Glutamatergic neuron (in vitro differentiated cells): ENCODE measurements around the gene CPA2. TPM values are rescaled to one million over a fixed set of nuclear protein-coding genes. Genes with fewer than 3 reads are reported as not detected.
"Not testable (repeated sequence)": the region's sequence is repeated elsewhere in the genome, so short reads cannot be mapped to it uniquely, and the experiment has no call there.

Source experiments
- DNase-seq: peaks from one replicate; pipeline ENCODE4 v3.0.0; 2022
- H3K27ac Mint-ChIP-seq: one replicate; pipeline ENCODE4 v1.8.0; 2020; ENCODE audit warnings: mild to moderate bottlenecking, mixed read lengths, inconsistent platforms; ENCODE audit not compliant: unreplicated experiment
- H3K27me3 Mint-ChIP-seq: one replicate; pipeline ENCODE4 v1.8.0; 2020; ENCODE audit warnings: mild to moderate bottlenecking, moderate library complexity, mixed read lengths, inconsistent platforms; ENCODE audit not compliant: unreplicated experiment
- H3K36me3 Mint-ChIP-seq: one replicate; pipeline ENCODE4 v1.8.0; 2020; ENCODE audit warnings: mild to moderate bottlenecking, mixed read lengths, inconsistent platforms; ENCODE audit not compliant: unreplicated experiment
- H3K4me1 Mint-ChIP-seq: one replicate; pipeline ENCODE4 v1.8.0; 2020; ENCODE audit warnings: mild to moderate bottlenecking, low read depth, mixed read lengths, inconsistent platforms; ENCODE audit not compliant: unreplicated experiment
- H3K4me3 Mint-ChIP-seq: one replicate; pipeline ENCODE4 v1.8.0; 2020; ENCODE audit warnings: mild to moderate bottlenecking, mixed read lengths, inconsistent platforms; ENCODE audit not compliant: unreplicated experiment
- H3K9me3 Mint-ChIP-seq: one replicate; pipeline ENCODE4 v1.8.0; 2020; ENCODE audit warnings: mild to moderate bottlenecking, moderate library complexity, mixed read lengths, inconsistent platforms; ENCODE audit not compliant: unreplicated experiment
- total RNA-seq: library from RNA; stranded (reverse); fragmentation: NEBNext Ultra II Directional; extraction: Animal tissue kit (Norgen Biotek cat#: 25700); gene quantifications from one replicate; pipeline ENCODE4 v1.2.1, GENCODE V29; 2021; ENCODE audit not compliant: unreplicated experiment
- TF ChIP-seq, protein P1 (sequence below): fragments of 200-600 bp; sonication (generic); IDR thresholded peaks from one replicate; pipeline ENCODE4 v1.5.0; 2021; ENCODE audit not compliant: partially characterized antibody, unreplicated experiment

The CPA2 gene
- total RNA-seq, 1 donor from 2014 or later, result not detected

DNA sequence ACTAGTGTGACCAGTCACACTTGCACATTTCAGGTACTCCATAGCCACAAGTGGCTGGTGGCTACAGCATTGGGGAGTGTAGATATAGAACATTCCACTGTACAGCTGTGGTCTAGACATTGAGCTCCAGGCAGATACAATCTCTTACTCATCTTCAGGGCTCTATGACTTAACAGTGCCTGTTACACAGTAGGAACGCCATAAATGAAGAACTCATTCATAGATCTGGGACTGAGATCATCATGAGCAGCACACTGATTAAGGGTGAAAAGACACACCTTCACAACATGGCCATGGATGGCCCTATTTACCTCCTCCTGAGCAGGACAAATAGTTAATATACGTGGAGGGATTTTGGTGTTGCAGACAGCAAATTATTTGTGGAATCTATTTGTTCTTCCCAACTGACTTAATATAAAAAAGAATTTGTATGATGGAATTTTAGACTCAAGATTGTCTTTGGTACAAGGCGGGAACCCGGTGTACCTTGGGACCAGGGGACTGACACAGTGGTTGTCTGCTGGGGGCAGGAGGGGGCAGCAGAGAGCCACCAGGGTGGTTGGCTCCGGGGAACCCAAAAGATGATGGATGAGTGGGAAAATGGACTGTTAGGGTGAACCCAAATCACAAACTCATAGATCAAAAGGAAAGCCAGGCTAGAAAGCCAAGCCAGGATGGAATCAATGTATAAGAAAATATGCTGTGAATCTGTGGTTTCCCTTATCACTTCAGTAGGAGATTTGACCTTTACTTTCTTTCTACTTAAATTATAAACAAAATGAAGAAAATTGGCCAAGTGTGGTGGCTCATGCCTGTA, 24.3 kb upstream of the CPA2 start:
- Mint-ChIP-seq H3K4me3 (no peak overlapping the region), H3K27ac (no peak overlapping the region), H3K27me3 (no peaks in the 10 kb centered on the region), H3K9me3 (peaks cover 2% of the 10 kb centered on the region), H3K4me1 (peaks cover 2% of the 10 kb centered on the region), H3K36me3 (peaks cover 10% of the 10 kb centered on the region)
- TF ChIP-seq, protein P1, sequence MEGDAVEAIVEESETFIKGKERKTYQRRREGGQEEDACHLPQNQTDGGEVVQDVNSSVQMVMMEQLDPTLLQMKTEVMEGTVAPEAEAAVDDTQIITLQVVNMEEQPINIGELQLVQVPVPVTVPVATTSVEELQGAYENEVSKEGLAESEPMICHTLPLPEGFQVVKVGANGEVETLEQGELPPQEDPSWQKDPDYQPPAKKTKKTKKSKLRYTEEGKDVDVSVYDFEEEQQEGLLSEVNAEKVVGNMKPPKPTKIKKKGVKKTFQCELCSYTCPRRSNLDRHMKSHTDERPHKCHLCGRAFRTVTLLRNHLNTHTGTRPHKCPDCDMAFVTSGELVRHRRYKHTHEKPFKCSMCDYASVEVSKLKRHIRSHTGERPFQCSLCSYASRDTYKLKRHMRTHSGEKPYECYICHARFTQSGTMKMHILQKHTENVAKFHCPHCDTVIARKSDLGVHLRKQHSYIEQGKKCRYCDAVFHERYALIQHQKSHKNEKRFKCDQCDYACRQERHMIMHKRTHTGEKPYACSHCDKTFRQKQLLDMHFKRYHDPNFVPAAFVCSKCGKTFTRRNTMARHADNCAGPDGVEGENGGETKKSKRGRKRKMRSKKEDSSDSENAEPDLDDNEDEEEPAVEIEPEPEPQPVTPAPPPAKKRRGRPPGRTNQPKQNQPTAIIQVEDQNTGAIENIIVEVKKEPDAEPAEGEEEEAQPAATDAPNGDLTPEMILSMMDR, result peak; percentile 86
- DNase-seq, result peak; percentile 81

GRCh38 chr7:130243486-130243885, 23.2 kb upstream of the CPA2 start:
- not testable (repeated sequence) for DNase-seq, H3K27me3 Mint-ChIP-seq, H3K4me1 Mint-ChIP-seq, H3K27ac Mint-ChIP-seq, H3K36me3 Mint-ChIP-seq, H3K9me3 Mint-ChIP-seq, H3K4me3 Mint-ChIP-seq

GRCh38 chr7:130246491-130246890, 20.2 kb upstream of the CPA2 start:
- not testable (repeated sequence) for DNase-seq, H3K4me3 Mint-ChIP-seq, H3K27me3 Mint-ChIP-seq, H3K4me1 Mint-ChIP-seq, H3K27ac Mint-ChIP-seq, H3K9me3 Mint-ChIP-seq
- H3K36me3 Mint-ChIP-seq, result peaks cover 13% of the 10 kb centered on the region

DNA sequence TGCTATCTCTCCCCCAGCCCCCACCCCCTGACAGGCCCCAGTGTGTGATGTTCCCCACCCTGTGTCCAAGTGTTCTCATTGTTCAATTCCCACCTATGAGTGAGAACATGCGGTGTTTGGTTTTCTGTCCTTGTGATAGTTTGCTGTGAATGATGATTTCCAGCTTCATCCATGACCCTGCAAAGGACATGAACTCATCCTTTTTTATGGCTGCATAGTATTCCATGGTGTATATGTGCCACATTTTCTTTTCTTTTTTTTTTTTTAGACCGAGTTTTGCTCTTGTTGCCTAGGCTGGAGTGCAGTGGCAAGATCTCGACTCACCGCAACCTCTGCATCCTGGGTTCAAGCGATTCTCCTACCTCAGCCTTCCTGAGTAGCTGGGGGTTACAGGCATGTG, 17.8 kb upstream of the CPA2 start:
- H3K27me3 Mint-ChIP-seq, H3K9me3 Mint-ChIP-seq, H3K4me3 Mint-ChIP-seq, H3K27ac Mint-ChIP-seq, H3K4me1 Mint-ChIP-seq, DNase-seq: not testable (repeated sequence)
- H3K36me3 Mint-ChIP-seq, result peaks cover 26% of the 10 kb centered on the region

- H3K4me3 Mint-ChIP-seq, H3K27ac Mint-ChIP-seq, DNase-seq, H3K27me3 Mint-ChIP-seq, H3K9me3 Mint-ChIP-seq, H3K4me1 Mint-ChIP-seq: not testable (repeated sequence)
- peaks cover 27% of the 10 kb centered on the region for H3K36me3 Mint-ChIP-seq
Observed at GRCh38 chr7:130249626-130250025, 17.0 kb upstream of the CPA2 start.

- Mint-ChIP-seq H3K27me3 (peaks cover 3% of the 10 kb centered on the region), H3K4me3 (no peak overlapping the region), H3K27ac (no peak overlapping the region), H3K4me1 (peaks cover 2% of the 10 kb centered on the region), H3K36me3 (peaks cover 26% of the 10 kb centered on the region), H3K9me3 (peaks cover 9% of the 10 kb centered on the region)
- no peak for DNase-seq
- TF ChIP-seq, protein P1, result no peak
Observed at GRCh38 chr7:130254555-130254954, 12.1 kb upstream of the CPA2 start.

DNA sequence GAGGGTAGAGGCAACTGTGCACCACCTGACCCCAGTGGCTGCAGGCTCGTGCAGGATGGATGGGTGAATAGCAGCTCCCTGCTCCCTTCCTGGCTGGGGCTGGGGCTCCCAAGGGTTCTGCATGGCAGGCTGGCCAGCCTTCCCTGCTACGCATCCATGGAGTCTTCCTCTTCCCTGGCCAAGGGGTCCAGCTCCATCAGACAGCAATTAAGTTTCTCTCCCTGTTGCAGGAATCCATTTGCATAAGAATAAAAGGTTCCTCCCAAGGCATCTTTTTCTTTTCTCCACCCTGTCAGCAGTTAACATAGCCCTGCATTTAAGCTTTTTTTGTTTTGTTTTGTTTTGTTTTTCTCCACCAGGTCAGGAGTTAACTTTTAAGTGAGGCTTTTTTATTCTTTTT, 10.0 kb upstream of the CPA2 start:
- peaks cover 2% of the 10 kb centered on the region for H3K4me1 Mint-ChIP-seq
- H3K27me3 Mint-ChIP-seq, result peaks cover 2% of the 10 kb centered on the region
- peaks cover 22% of the 10 kb centered on the region for H3K36me3 Mint-ChIP-seq
- no peak overlapping the region for H3K27ac Mint-ChIP-seq
- DNase-seq, result no peak
- TF ChIP-seq, protein P1, result no peak
- H3K9me3 Mint-ChIP-seq, result peaks cover 8% of the 10 kb centered on the region
- H3K4me3 Mint-ChIP-seq, result no peak overlapping the region
